Right lung (tissue), 5 donors: ENCODE measurements around the gene RCBTB2. TPM values are rescaled to one million over a fixed set of nuclear protein-coding genes. Genes with fewer than 3 reads are reported as not detected.

ENCODE experiments used
- DNase-seq, 2 donors: peaks; one replicate each; pipeline ENCODE4 v3.0.0-alpha.2; 2013
- polyA plus RNA-seq, 5 donors: library from polyadenylated mRNA; unstranded; fragments of 120-200 nt; gene quantifications; one replicate each; pipeline versions ENCODE4 v1.2.1 to v1.2.3, GENCODE V29; 2013; ENCODE audit warnings: inconsistent platforms in 1 of 5, low replicate concordance in 1 of 5; ENCODE audit not compliant: insufficient read length in 5 of 5, insufficient read depth in 1 of 5

Gene RCBTB2
- polyA plus RNA-seq, 5 donors, result 34.7 to 50.9 (median 40.9) TPM

DNA sequence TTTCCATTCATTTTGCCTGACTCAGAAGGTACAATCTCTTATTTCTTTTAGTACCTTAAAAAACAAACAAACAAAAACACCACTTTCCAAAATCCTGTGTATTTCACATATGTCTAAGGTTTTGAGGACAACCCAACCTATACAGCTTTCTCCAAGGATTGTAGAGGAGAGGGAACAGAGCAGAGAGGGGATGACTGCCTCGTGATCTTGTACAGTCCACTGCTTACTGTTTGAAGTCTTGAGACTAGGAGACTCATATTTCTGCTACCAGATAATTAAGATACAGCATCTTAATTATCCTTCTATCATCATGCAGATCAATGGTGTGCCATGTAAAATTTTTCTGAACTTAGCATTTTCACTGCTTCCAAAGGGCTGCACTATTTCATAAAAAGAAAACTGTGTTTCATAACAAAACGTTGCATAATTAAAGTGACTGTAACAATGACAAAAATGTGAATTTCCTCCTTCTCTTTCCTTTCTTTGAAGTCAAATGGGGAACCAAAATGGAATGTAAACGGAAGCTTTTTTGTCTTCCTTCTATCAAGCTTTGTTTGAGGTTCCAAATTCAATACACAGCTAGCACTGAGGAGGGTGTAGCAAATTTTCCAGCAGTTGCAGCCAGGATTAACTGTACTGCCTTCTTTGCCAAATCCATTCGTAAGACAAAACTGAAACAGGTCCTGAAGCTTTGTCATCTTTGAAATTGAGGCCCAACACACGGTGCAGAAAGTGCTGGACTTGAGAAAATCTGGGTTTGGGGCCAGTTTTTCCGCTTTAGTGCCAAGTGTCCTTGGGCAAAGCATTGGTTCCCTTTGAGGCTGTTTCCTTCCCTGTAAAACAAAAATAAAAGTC is 34.9 kb upstream of the RCBTB2 start:
- DNase-seq, result peak; percentile 50 to 64

DNA sequence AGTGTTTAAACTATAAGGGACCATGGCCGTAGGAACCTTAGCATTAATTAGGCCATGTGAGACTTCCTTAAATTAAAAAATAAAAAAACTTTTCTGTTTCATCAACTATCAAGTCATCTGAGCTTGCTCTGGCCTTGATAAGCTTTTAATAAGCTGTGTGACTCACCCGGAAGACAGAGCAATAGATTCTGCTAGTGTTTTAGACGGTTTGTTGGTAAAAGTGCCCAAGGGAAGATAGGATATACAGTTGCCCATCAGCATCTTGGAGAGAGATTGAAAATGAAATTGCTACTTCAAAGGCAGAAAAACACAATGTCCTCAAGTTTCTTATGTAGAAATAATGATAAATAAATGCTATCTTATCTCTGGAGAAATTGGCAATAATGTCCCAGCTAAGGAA is 31.2 kb upstream of the RCBTB2 start:
- DNase-seq, result no peak

- no peak for DNase-seq
These were observed 30.7 kb upstream of the RCBTB2 start for GRCh38 chr13:48563626-48564025.

DNA sequence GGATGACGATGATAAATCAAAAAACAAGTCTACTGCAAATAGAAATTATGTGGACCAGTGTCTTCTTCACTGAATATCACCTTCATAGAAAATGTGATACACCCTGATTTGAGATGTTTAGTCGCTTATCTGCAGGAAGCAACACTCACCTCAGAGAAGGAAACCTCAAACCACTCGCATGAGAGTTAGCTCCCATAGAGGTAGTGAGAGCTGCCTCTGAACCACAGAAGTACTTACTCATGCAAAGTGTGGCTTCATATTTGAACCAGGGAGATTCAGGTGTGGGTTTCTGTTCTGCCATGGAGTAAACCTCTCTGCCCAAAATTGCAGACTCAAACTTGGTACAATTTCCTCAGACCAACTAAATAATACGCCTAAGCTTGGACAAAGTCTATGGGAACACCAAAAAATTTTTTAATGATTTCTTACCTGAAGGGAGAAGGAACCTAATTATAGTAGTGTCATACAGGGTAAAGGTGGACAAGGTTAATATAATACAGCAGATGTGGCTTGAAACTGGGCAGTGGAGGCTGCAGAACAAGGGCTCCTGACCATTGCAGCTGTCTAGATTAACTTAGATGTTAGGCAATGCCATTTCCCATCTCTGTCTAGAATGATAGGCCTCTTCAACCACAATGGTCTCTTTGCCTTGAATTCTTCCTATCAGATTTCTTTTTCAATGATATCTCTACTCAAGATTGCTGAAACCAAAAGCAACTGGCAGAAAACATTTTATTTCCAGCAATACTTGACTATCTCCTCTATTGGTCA is 29.6 kb upstream of the RCBTB2 start:
- DNase-seq, result no peak

DNA sequence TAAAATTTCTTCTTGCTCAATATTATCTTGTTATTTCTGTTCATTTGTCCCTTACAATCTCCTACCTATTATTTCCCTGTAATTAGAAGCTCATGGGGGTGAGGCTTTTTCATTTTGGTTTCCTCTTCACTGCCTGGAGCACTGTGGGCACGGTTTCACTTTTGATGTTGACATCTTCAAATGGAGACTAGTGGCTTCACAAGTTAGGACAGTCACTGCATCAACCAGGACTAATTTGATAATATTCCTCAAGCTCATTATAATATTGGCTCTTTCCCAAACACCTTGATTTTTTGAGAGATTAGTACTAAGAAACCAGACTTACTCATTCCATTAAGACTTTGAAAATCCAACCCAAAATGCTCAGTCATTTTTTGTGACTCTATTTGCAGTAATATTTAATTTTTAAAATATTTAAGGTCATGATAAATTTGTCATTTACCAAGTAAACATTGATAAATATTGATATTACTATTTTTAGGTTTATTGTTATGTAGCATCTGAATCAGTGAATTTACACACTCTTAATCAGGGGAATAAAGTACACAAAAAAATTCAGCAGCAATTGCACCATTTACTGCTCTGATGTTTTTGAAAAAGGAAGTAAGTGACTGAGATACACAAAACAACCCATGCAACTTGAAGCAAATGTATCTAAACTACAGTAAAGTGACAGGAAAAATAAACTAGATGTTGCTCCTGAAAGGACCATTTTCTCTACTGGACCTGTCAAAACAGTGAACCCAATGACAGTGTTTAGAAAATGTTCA is 28.8 kb upstream of the RCBTB2 start:
- DNase-seq, result no peak

GRCh38 chr13:48560657-48561337 is 27.9 kb upstream of the RCBTB2 start:
- DNase-seq, result no peak

DNA sequence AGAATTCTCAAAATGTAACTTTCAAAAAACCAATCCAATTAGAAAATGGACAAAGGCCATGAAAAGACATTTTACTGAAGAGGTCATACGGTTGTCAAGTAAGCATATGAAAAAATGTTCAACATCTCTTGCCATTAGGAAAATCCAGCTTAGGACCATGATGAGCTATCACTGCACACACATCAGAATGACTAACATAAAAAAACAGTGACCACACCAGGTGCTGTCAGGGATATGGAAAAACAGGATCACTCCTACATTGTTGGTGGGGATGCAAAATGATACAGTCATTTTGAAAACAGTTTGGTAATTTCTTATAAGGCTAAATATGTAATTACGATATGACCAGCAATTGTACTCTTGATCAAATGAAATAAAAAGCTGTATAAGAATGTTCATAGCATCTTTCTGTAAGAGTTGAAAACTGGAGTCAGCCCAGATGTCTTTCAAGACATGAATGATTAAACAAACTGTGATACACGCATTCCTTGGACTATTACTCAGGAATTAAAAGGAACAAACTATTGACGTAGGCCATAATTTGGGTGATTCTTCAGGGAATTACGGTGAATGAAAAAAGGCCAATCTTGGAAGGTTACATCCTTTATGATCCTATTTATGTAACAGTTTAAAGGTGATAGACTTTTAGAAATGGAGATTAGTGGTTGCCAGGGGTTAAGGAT is 26.9 kb upstream of the RCBTB2 start:
- no peak for DNase-seq

DNA sequence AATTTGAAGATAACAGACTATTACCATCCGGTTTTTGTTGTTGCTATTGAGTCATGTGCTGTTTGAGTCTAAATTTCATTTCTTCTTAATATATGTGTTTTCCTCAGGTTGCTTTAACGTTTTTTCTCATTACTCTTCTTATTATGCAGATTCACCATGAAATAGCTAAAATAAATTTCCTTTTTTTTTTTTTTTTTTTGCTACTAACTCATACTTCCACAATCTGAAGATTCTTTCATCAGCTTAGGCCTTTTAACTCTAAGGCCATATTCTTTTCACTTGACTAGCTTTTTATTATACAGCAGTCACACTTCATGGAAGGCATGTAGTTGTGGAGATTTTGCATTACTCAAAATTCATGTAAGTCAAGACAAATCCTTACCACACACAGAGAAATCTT is 23.9 kb upstream of the RCBTB2 start:
- no peak for DNase-seq

DNA sequence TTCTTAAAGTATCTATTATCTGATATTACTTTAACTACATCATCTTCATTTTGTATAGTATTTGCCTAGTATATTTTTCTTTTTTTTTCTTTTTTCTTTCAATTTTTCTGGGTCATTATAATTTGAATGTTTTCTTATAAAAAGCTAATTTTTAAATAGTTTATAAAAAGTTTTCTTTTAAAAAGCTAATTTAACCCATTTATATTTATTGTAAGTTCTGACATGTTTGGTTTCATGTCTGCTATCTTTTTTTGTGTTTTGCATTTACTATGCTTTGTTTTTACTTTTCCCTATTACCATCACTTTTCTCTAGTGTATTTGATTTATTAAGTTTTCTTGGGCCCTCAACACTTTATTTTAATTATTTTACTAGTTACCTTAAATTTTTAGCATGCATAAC is 22.6 kb upstream of the RCBTB2 start:
- no peak for DNase-seq

- DNase-seq, result no peak
These were observed 18.4 kb upstream of the RCBTB2 start for GRCh38 chr13:48551329-48551728.

GRCh38 chr13:48549658-48550057 is 16.8 kb upstream of the RCBTB2 start:
- no peak for DNase-seq

DNA sequence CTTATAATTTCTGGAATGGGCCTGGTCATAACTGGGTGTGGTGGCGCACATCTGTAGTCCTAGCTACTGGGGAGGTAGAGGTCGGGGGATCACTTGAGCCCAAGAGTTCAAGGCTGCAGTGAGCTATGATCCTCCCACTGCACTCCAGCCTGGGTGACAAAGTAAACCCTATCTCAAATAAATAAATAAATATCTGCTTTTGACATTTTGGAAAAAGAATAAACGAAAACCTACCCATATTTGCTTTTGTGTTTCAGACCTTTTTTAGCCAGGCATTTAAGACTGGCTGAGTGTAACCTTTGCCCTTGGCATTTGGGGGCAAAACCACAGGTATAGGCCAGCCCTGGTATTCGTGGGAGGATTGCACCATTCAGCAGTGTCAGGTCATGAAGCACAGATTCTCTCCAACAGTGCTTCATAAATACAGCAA is 14.8 kb upstream of the RCBTB2 start:
- DNase-seq, result no peak

DNA sequence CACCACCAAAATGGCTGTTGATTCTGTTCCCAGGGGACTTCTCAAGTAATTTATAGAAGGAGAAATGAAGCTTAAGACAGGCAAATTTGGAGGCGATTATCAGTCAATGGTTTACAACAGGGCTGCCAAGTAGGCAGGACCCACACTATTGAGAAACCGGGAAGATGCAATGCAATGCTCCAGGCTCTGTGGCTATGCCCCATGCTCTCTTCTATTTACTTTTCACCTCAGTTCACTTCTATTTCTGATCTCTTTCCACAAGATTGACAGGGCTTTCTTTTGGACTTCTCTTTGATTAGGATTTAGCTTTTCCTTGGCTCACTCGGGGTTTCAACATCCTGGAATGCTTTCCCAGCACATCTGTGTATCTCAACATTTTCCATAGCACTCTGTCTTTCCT is 12.7 kb upstream of the RCBTB2 start:
- no peak for DNase-seq

- DNase-seq, result peak; percentile 34 to 47
These were observed 9.9 kb upstream of the RCBTB2 start for GRCh38 chr13:48542581-48543341.

DNA sequence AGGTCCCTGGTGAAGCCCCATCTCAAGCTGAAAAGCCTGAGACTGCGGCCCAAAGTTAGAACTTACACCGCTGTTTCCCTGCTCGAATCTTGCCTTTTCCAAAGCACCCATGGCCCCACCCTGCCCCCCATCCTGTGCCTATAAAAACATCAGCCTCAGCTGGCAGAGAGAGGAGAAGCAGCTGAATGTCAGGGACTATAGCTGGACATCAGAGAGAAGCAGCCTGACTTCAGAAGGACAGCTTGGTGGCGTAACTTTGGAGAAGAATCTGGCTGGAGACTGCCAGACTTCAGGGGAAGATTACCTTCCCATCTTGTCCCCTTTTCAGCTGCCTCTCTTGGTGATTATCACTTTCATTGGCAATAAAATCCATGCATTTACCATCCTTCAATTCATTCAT is 9.3 kb upstream of the RCBTB2 start:
- DNase-seq, result no peak

- DNase-seq, result no peak
These were observed 6.7 kb upstream of the RCBTB2 start for GRCh38 chr13:48539550-48539949.

- no peak for DNase-seq
These were observed 3.9 kb upstream of the RCBTB2 start for GRCh38 chr13:48536621-48537250.

- DNase-seq, result no peak
These were observed 2.9 kb upstream of the RCBTB2 start for GRCh38 chr13:48535766-48536165.

- no peak for DNase-seq
These were observed 2.1 kb upstream of the RCBTB2 start for GRCh38 chr13:48534911-48535501.
